NCI-H748 (cell line): Measurements from ENCODE around the gene TEPSIN.
"Not testable (repeated sequence)": the region's sequence is repeated elsewhere in the genome, so short reads cannot be mapped to it uniquely, and the experiment has no call there.

Experiments used
- DNase-seq: peaks from one replicate; lab custom pipeline; 2025; ENCODE audit not compliant: unreplicated experiment; lab: John Stamatoyannopoulos, UW

TEPSIN gene

GRCh38 chr17:81237591-81238489 lies 1.0 kb downstream of the TEPSIN start:
- peak; percentile 45 for DNase-seq

GRCh38 chr17:81236784-81237183 lies 2.1 kb downstream of the TEPSIN start:
- DNase-seq = no peak

- no peak for DNase-seq
Measured at GRCh38 chr17:81235822-81236740, 2.8 kb downstream of the TEPSIN start.

- no peak for DNase-seq
Measured at GRCh38 chr17:81234940-81235821, 3.7 kb downstream of the TEPSIN start.

- no peak for DNase-seq
Measured at GRCh38 chr17:81234506-81234855, 4.4 kb downstream of the TEPSIN start.

GRCh38 chr17:81233811-81234505 lies 4.9 kb downstream of the TEPSIN start:
- no peak for DNase-seq

GRCh38 chr17:81233316-81233715 lies 5.5 kb downstream of the TEPSIN start:
- DNase-seq = no peak

- DNase-seq = no peak
Measured at GRCh38 chr17:81232616-81233241, 6.1 kb downstream of the TEPSIN start.

GRCh38 chr17:81231766-81232581 lies 6.9 kb downstream of the TEPSIN start:
- no peak for DNase-seq

- DNase-seq = peak; percentile 18
Measured at GRCh38 chr17:81231121-81231645, 7.7 kb downstream of the TEPSIN start.

- no peak for DNase-seq
Measured at GRCh38 chr17:81230043-81230820, 8.6 kb downstream of the TEPSIN start.

GRCh38 chr17:81229666-81229920 lies 9.3 kb downstream of the TEPSIN start:
- no peak for DNase-seq

- DNase-seq = no peak
Measured at GRCh38 chr17:81228834-81229665, 9.8 kb downstream of the TEPSIN start.

- DNase-seq = no peak
Measured at GRCh38 chr17:81228420-81228819, 10.4 kb downstream of the TEPSIN start.

GRCh38 chr17:81227630-81228029 lies 11.2 kb downstream of the TEPSIN start:
- DNase-seq = not testable (repeated sequence)

- peak; percentile 63 for DNase-seq
Measured at GRCh38 chr17:81223762-81224130, 15.1 kb downstream of the TEPSIN start.
